ENCODE measurements around the gene DNMT1.

The DNMT1 gene

DNA sequence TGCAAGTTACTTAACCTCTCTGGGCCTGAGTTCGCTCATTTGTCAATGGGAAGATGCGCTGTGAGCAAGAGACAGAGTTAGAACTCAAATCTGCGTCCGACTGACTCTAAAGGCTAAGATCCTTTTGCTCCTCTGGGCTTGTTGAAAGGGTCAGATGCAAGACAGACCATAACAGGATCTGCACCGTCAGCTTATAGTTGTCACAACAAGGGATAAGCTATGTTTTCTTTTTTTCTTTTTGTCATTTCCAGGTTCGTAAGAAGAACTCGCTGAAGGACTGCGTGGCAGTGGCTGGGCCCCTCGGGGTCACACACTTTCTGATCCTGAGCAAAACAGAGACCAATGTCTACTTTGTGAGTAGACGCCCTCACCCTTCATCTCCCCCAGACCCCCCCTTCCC is 87.5 kb downstream of the DNMT1 start:
- TF ChIP-seq TEAD4 (IDR thresholded peaks at IDR 0.05) (no peak), RAD21 (IDR thresholded peaks at IDR 0.05; ENCODE audit: low read depth) (no peak), YY1 (IDR thresholded peaks at IDR 0.05; ENCODE audit: low read depth) (no peak), CREB1 (IDR thresholded peaks at IDR 0.05; ENCODE audit: low read depth) (no peak), TCF12 (IDR thresholded peaks at IDR 0.05; ENCODE audit: low read depth) (no peak), ZBTB7A (IDR thresholded peaks at IDR 0.05; ENCODE audit: low read depth) (no peak), EGR1 (IDR thresholded peaks at IDR 0.05) (no peak), FOXM1 (IDR thresholded peaks at IDR 0.05; ENCODE audit: borderline replicate concordance, low read depth) (no peak), NFIC (IDR thresholded peaks at IDR 0.05) (no peak), CEBPB (IDR thresholded peaks at IDR 0.05) (no peak), EP300 (IDR thresholded peaks at IDR 0.05; ENCODE audit: borderline replicate concordance) (no peak), TAF1 (IDR thresholded peaks at IDR 0.05; ENCODE audit: low read depth) (no peak)
- TF ChIP-seq, protein P1, sequence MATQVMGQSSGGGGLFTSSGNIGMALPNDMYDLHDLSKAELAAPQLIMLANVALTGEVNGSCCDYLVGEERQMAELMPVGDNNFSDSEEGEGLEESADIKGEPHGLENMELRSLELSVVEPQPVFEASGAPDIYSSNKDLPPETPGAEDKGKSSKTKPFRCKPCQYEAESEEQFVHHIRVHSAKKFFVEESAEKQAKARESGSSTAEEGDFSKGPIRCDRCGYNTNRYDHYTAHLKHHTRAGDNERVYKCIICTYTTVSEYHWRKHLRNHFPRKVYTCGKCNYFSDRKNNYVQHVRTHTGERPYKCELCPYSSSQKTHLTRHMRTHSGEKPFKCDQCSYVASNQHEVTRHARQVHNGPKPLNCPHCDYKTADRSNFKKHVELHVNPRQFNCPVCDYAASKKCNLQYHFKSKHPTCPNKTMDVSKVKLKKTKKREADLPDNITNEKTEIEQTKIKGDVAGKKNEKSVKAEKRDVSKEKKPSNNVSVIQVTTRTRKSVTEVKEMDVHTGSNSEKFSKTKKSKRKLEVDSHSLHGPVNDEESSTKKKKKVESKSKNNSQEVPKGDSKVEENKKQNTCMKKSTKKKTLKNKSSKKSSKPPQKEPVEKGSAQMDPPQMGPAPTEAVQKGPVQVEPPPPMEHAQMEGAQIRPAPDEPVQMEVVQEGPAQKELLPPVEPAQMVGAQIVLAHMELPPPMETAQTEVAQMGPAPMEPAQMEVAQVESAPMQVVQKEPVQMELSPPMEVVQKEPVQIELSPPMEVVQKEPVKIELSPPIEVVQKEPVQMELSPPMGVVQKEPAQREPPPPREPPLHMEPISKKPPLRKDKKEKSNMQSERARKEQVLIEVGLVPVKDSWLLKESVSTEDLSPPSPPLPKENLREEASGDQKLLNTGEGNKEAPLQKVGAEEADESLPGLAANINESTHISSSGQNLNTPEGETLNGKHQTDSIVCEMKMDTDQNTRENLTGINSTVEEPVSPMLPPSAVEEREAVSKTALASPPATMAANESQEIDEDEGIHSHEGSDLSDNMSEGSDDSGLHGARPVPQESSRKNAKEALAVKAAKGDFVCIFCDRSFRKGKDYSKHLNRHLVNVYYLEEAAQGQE (IDR thresholded peaks at IDR 0.05; ENCODE audit: low read depth) = no peak
- TF ChIP-seq, protein P2, sequence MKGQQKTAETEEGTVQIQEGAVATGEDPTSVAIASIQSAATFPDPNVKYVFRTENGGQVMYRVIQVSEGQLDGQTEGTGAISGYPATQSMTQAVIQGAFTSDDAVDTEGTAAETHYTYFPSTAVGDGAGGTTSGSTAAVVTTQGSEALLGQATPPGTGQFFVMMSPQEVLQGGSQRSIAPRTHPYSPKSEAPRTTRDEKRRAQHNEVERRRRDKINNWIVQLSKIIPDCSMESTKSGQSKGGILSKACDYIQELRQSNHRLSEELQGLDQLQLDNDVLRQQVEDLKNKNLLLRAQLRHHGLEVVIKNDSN (IDR thresholded peaks at IDR 0.05) = no peak
- TF ChIP-seq, protein P3, sequence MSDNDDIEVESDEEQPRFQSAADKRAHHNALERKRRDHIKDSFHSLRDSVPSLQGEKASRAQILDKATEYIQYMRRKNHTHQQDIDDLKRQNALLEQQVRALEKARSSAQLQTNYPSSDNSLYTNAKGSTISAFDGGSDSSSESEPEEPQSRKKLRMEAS (IDR thresholded peaks at IDR 0.05) = no peak

DNA sequence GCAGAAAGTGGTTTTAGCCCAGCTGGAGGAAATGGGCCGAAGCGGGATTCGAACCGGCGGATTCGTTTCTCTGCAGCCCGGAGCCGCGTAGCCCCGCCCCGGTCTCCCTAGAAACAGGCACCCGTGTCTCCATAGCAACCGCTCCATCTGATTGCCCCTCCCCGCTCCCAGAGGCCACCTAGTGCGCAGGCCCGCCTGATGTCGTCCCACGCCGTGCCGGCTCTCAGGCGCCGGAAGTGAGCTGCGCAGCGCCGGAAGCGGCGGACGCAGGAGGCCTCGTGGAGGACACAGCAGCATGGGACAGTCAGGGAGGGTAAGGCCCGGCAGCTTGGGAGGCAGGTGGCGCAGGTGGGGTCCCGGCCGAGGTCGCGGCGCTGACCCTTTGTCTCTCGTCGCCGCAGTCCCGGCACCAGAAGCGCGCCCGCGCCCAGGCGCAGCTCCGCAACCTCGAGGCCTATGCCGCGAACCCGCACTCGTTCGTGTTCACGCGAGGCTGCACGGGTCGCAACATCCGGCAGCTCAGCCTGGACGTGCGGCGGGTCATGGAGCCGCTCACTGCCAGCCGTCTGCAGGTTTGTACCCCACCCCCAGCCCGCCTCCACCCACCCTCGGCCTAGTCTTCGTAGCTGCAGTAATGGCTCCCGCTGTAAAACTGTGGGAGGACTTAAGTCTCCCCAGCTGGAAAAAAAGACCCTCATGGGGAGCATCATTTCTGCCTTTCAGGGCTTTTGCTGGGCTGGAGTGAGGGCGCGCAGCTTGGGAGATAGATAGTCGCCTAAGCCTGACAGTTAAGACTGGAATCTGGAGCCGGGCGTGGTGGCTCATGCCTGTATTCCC is 88.4 kb downstream of the DNMT1 start, which contains the start of gene PPAN:
TSS of gene PPAN (plus strand) at position 263 of the 837 bp plus-strand sequence. CDS start at position 296, 33 bp downstream.
- peak; percentile 51 for TF ChIP-seq EGR1 (IDR thresholded peaks at IDR 0.05)
- TF ChIP-seq, protein P1 (IDR thresholded peaks at IDR 0.05; ENCODE audit: low read depth) = no peak
- no peak for TF ChIP-seq ZBTB7A (IDR thresholded peaks at IDR 0.05; ENCODE audit: low read depth)
- TF ChIP-seq CEBPB (IDR thresholded peaks at IDR 0.05) = no peak
- TF ChIP-seq, protein P2 (IDR thresholded peaks at IDR 0.05) = peak; percentile 48; the same call in 1 of the 2 replicates
- no peak for TF ChIP-seq TEAD4 (IDR thresholded peaks at IDR 0.05)
- TF ChIP-seq RAD21 (IDR thresholded peaks at IDR 0.05; ENCODE audit: low read depth) = no peak
- no peak for TF ChIP-seq EP300 (IDR thresholded peaks at IDR 0.05; ENCODE audit: borderline replicate concordance)
- TF ChIP-seq, protein P3 (IDR thresholded peaks at IDR 0.05) = peak; percentile 99
- TF ChIP-seq CREB1 (IDR thresholded peaks at IDR 0.05; ENCODE audit: low read depth) = peak; percentile 89
- peak; percentile 90 for TF ChIP-seq TAF1 (IDR thresholded peaks at IDR 0.05; ENCODE audit: low read depth)
- TF ChIP-seq FOXM1 (IDR thresholded peaks at IDR 0.05; ENCODE audit: borderline replicate concordance, low read depth) = 0 out of 2 replicates have a peak, but pooled peaks have one; percentile 55
- TF ChIP-seq YY1 (IDR thresholded peaks at IDR 0.05; ENCODE audit: low read depth) = peak; percentile 30; the same call in 1 of the 2 replicates
- TF ChIP-seq TCF12 (IDR thresholded peaks at IDR 0.05; ENCODE audit: low read depth) = peak; percentile 38; the same call in 1 of the 2 replicates

DNA sequence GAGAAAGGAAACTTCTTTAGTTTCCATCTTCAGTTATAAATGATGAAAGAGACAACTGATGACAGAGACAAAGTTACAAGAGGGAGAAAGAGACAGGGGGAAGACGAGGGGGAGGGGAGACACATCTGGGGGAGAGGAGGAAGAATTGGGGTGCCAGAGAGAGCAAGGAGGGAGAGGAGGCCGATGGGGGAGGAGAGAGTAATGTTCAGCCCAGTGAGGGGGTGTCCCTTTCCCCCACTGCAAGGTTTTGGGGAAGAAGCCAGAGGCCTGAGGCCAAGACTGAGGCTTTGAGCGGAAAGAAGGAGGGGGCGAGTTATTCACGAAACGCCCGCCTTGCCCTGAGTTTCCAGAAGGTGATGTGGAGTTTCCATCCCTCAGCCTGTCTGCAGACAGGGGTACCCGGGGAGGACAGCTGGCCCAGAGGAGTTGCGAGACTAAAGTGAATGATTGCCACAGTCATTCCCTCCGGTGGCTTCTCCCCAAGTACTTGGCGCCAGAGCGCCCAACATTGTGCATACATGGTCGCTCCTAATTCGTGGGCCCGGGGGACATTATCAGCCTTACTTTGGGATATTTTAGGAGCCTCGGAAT is 89.1 kb downstream of the DNMT1 start:
- TF ChIP-seq CREB1 (IDR thresholded peaks at IDR 0.05; ENCODE audit: low read depth) (no peak), FOXM1 (IDR thresholded peaks at IDR 0.05; ENCODE audit: borderline replicate concordance, low read depth) (no peak), RAD21 (IDR thresholded peaks at IDR 0.05; ENCODE audit: low read depth) (no peak), TCF12 (IDR thresholded peaks at IDR 0.05; ENCODE audit: low read depth) (no peak), NFIC (IDR thresholded peaks at IDR 0.05) (no peak), EGR1 (IDR thresholded peaks at IDR 0.05) (no peak), TEAD4 (IDR thresholded peaks at IDR 0.05) (no peak), CEBPB (IDR thresholded peaks at IDR 0.05) (no peak), ZBTB7A (IDR thresholded peaks at IDR 0.05; ENCODE audit: low read depth) (no peak)
- TF ChIP-seq, protein P2 (IDR thresholded peaks at IDR 0.05) = no peak

DNA sequence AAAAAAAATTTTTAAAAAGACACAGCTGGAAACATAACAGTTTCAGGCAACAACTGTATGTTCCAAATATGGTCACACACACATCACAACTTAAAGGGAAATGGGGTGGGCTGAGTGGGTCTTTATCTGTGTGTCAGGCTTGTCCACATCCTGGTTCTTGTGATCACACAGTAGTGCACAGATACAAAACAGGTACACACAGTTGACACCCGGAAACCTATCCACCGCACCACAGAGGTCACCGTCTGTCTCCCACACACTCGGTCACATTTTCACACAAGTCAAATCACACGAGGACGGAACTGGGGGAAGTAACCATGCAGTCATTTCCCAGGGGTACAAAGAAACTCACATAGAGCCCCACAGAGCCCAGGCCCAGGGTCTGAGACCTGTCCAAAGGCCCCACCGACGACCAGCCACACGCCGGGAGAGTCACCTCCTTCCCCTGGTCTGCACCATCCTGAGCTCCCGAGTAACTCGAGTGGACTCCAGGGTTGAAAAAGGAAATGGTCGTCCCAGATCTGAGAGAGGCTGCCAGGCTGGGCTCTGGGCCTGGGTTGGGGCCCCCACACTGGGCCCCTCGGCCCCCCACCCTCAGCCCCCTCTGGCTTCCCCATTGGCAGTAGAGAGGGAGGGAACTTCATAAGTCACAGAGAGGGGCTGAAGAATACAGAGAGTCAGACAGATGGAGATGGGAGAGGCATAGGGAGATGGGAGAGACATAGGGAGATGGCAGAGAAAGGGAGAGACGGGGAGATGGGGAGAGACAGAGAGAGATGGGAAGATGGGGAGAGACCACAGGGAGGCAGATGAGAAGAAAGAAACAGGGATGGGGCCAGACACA is 89.9 kb downstream of the DNMT1 start:
- TF ChIP-seq, protein P1 (IDR thresholded peaks at IDR 0.05; ENCODE audit: low read depth) = no peak
- TF ChIP-seq TEAD4 (IDR thresholded peaks at IDR 0.05) (no peak), FOXM1 (IDR thresholded peaks at IDR 0.05; ENCODE audit: borderline replicate concordance, low read depth) (no peak), NFIC (IDR thresholded peaks at IDR 0.05) (no peak), EGR1 (IDR thresholded peaks at IDR 0.05) (no peak), CEBPB (IDR thresholded peaks at IDR 0.05) (no peak), RAD21 (IDR thresholded peaks at IDR 0.05; ENCODE audit: low read depth) (no peak), CREB1 (IDR thresholded peaks at IDR 0.05; ENCODE audit: low read depth) (no peak), TAF1 (IDR thresholded peaks at IDR 0.05; ENCODE audit: low read depth) (no peak), TCF12 (IDR thresholded peaks at IDR 0.05; ENCODE audit: low read depth) (no peak), EP300 (IDR thresholded peaks at IDR 0.05; ENCODE audit: borderline replicate concordance) (no peak), ZBTB7A (IDR thresholded peaks at IDR 0.05; ENCODE audit: low read depth) (no peak)
- TF ChIP-seq, protein P3 (IDR thresholded peaks at IDR 0.05) = no peak

Data from Ishikawa (cell line).